Mononuclear cell (primary cell): ENCODE data around the gene SLC35F2. TPM values are rescaled to one million over a fixed set of nuclear protein-coding genes. Genes with fewer than 3 reads are reported as not detected.
"Not testable (repeated sequence)": the region's sequence is repeated elsewhere in the genome, so short reads cannot be mapped to it uniquely, and the experiment has no call there.

Experiments used
- H3K27me3 ChIP-seq: 2 replicates; pipeline ENCODE4 v1.6.0; 2011; ENCODE audit warnings: low read length, control low read depth; ENCODE audit not compliant: insufficient read depth
- H3K4me1 ChIP-seq: 2 replicates; pipeline ENCODE4 v1.5.1; 2011; ENCODE audit warnings: mild to moderate bottlenecking, low read length, control low read depth; ENCODE audit not compliant: insufficient read depth
- H3K4me3 ChIP-seq: 2 replicates; pipeline ENCODE4 v1.5.1; 2011; ENCODE audit warnings: mild to moderate bottlenecking, low read length, moderate library complexity
- H3K9me3 ChIP-seq: 2 replicates; pipeline ENCODE4 v1.5.1; 2011; ENCODE audit warnings: low read depth, mild to moderate bottlenecking, control low read depth, low read length
- total RNA-seq: library from RNA; depleted of rRNA; stranded (reverse); fragments of >200 nt; gene quantifications from one replicate; pipeline ENCODE4 v1.2.3, GENCODE V29; 2012

Gene SLC35F2
- total RNA-seq, 1 donor: 6.8 TPM

GRCh38 chr11:107853070-107853469 lies 5.5 kb downstream of the SLC35F2 start:
- H3K4me1 ChIP-seq: peaks cover 9% of the 10 kb centered on the region
- H3K9me3 ChIP-seq: no peaks in the 10 kb centered on the region
- H3K27me3 ChIP-seq: no peaks in the 10 kb centered on the region
- H3K4me3 ChIP-seq: no peak overlapping the region

DNA sequence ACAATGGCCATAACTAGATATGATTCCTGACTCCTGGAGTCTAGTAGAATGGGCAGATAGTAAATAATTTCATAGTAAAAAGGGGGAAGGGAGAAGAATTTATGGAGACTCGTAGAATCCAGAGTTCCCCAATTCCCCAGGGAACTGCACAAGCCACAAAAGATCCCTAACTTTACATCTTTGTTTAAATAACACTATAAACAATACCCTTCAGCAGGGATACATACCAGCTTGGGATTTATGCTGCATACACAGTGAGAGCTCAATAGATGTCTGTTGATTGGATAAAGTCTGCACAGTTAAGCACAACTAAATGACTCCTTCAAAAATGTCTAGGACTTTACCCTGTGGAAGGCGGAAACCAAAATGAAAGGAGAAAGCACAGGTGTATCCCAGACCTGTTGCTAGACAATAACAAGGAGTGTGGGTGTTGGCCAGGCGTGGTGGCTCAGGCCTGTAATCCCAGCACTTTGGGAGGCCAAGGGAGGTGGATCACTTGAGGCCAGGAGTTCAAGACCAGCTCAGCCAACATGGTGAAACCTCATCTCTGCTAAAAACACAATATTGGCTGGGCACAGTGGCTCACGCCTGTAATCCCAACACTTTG lies 6.8 kb downstream of the SLC35F2 start:
- Histone ChIP-seq H3K4me3 (no peak overlapping the region), H3K4me1 (no peaks in the 10 kb centered on the region), H3K27me3 (no peaks in the 10 kb centered on the region), H3K9me3 (no peaks in the 10 kb centered on the region)

GRCh38 chr11:107849790-107850189 lies 8.8 kb downstream of the SLC35F2 start:
- Histone ChIP-seq H3K27me3 (no peaks in the 10 kb centered on the region), H3K4me3 (no peak overlapping the region), H3K9me3 (no peaks in the 10 kb centered on the region), H3K4me1 (no peaks in the 10 kb centered on the region)

- Histone ChIP-seq H3K9me3 (no peaks in the 10 kb centered on the region), H3K27me3 (no peaks in the 10 kb centered on the region), H3K4me1 (no peaks in the 10 kb centered on the region), H3K4me3 (no peak overlapping the region)
These were observed 10.2 kb downstream of the SLC35F2 start for GRCh38 chr11:107848345-107848744.

GRCh38 chr11:107847184-107847583 lies 11.4 kb downstream of the SLC35F2 start:
- Histone ChIP-seq H3K9me3 (no peaks in the 10 kb centered on the region), H3K27me3 (no peaks in the 10 kb centered on the region), H3K4me3 (no peak overlapping the region), H3K4me1 (peaks cover 4% of the 10 kb centered on the region)

DNA sequence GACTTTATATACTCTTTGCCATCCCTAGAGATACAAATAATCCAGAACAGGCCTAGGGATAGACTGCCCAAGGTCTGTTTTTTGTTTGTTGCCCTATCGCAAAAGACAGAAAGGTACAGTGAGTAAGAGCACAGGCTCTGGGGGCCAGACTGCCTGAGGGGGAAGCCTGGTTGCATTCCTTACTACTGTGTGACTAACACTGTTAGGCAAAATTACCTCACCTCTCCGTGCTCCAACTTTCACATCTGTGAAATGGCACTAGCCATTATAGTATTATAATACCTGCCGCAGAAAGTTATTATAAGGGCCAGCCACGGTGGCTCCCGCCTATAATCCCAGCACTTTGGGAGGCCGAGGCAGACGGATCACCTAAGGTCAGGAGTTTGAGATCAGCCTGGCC lies 14.5 kb downstream of the SLC35F2 start:
- H3K9me3 ChIP-seq: no peaks in the 10 kb centered on the region

GRCh38 chr11:107842412-107843100 lies 16.0 kb downstream of the SLC35F2 start:
- H3K4me1 ChIP-seq: peaks cover 30% of the 10 kb centered on the region

More for the DNA sequence above, 14.5 kb downstream of the SLC35F2 start:
- Histone ChIP-seq H3K4me3 (no peak overlapping the region), H3K27me3 (no peaks in the 10 kb centered on the region), H3K4me1 (peaks cover 30% of the 10 kb centered on the region)

GRCh38 chr11:107840129-107840484 lies 18.5 kb downstream of the SLC35F2 start:
- no peaks in the 10 kb centered on the region for H3K27me3 ChIP-seq
- H3K4me3 ChIP-seq: no peak overlapping the region
- H3K9me3 ChIP-seq: no peaks in the 10 kb centered on the region
- peaks cover 30% of the 10 kb centered on the region for H3K4me1 ChIP-seq

More at GRCh38 chr11:107842412-107843100, 16.0 kb downstream of the SLC35F2 start:
- no peak overlapping the region for H3K4me3 ChIP-seq
- H3K27me3 ChIP-seq: no peaks in the 10 kb centered on the region
- no peaks in the 10 kb centered on the region for H3K9me3 ChIP-seq

DNA sequence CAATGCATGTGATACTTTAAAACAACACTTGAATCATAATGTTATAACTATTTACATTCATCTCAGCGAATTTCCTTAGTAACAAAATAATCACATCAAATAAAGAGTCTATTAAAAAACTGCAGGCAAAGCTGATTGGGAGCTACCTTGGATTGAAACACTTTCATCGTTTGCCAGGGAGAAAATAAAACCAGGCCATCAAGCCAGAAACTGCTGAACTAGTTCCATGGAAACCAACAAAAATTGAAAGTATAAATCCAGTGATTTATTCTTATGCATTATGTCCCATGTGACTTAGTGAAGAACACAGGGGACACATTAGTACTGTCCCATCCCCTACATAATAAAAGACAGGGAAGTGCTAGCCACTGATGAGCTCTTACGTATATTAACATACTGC lies 21.7 kb downstream of the SLC35F2 start:
- Histone ChIP-seq H3K4me3 (no peak overlapping the region), H3K9me3 (no peaks in the 10 kb centered on the region), H3K4me1 (peaks cover 23% of the 10 kb centered on the region), H3K27me3 (no peaks in the 10 kb centered on the region)

DNA sequence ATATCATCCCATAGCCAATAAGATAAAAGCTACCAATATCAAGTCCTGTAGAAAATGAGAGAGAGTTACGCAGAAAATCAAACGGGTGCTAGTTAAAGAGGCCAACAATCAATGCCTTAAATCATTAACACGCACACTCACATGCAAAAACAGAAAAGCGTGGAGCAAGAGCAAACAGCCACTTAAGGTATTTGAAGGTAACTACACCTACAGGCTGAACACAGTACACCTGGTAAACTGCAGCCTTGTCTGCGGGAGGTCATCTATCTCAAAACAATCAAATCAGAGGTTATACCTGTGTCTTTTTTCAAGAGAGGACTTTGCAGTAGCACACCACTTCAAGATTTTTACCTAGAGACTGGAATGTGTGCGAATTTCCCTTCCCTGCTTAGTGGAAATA lies 23.6 kb downstream of the SLC35F2 start:
- H3K4me3 ChIP-seq: no peak overlapping the region
- no peaks in the 10 kb centered on the region for H3K27me3 ChIP-seq
- H3K4me1 ChIP-seq: peaks cover 5% of the 10 kb centered on the region
- no peaks in the 10 kb centered on the region for H3K9me3 ChIP-seq

GRCh38 chr11:107833926-107834325 lies 24.7 kb downstream of the SLC35F2 start:
- not testable (repeated sequence) for H3K4me1 ChIP-seq, H3K27me3 ChIP-seq, H3K9me3 ChIP-seq, H3K4me3 ChIP-seq

GRCh38 chr11:107830915-107831540 lies 27.6 kb downstream of the SLC35F2 start:
- no peaks in the 10 kb centered on the region for H3K4me1 ChIP-seq
- H3K27me3 ChIP-seq: no peaks in the 10 kb centered on the region
- no peaks in the 10 kb centered on the region for H3K9me3 ChIP-seq
- H3K4me3 ChIP-seq: no peak overlapping the region

- peaks cover 3% of the 10 kb centered on the region for H3K4me1 ChIP-seq
- no peaks in the 10 kb centered on the region for H3K27me3 ChIP-seq
- no peaks in the 10 kb centered on the region for H3K9me3 ChIP-seq
- H3K4me3 ChIP-seq: no peak overlapping the region
These were observed 31.5 kb downstream of the SLC35F2 start for GRCh38 chr11:107827041-107827440.

- Histone ChIP-seq H3K4me1 (peaks cover 3% of the 10 kb centered on the region), H3K27me3 (no peaks in the 10 kb centered on the region), H3K9me3 (no peaks in the 10 kb centered on the region), H3K4me3 (no peak overlapping the region)
These were observed 32.7 kb downstream of the SLC35F2 start for GRCh38 chr11:107825875-107826274.

GRCh38 chr11:107824668-107825369 lies 33.8 kb downstream of the SLC35F2 start:
- peaks cover 3% of the 10 kb centered on the region for H3K4me1 ChIP-seq
- H3K4me3 ChIP-seq: no peak overlapping the region
- no peaks in the 10 kb centered on the region for H3K27me3 ChIP-seq
- no peaks in the 10 kb centered on the region for H3K9me3 ChIP-seq
